Coronary artery (tissue), 2 donors: ENCODE data around the gene ABL2.

Source experiments
- DNase-seq: peaks from one replicate; pipeline ENCODE4 v3.0.0-alpha.2; 2017; ENCODE audit warnings: low spot score
- H3K27ac ChIP-seq, 2 donors: fragments of 200-600 bp; sonication (generic); one replicate each; pipeline ENCODE4 v1.5.1; 2016 to 2019
- H3K4me3 ChIP-seq: fragments of 200-600 bp; sonication (generic); 2 replicates; pipeline ENCODE4 v1.5.1; 2016; ENCODE audit warnings: mild to moderate bottlenecking, moderate library complexity
- TF ChIP-seq, protein P1 (sequence below): fragments of 200-600 bp; sonication (generic); IDR thresholded peaks from one replicate; pipeline ENCODE4 v1.5.1; 2019; ENCODE audit warnings: antibody characterized with exemption

The ABL2 gene

DNA sequence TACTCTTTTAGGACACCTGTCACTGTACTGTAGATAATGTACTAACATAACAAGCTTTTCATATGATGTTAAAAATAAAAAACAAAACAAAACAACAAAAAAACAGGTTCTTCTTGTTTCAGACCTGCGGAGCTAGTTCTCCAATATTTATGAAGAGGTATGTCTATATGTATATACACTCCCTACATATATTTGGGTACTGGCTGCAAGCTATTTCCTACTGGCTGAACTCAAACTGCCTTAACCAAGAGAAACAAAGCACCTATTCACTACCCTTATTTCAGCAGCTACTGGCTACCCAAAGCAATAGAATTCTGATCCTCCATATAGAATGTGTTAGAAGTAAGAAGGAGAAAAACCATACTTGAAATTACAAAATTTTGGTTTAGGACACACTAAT is 73.5 kb downstream of the ABL2 start:
- no peak for DNase-seq
- H3K27ac ChIP-seq: peak overlapping the region; percentile 16 to 26
- TF ChIP-seq, protein P1, sequence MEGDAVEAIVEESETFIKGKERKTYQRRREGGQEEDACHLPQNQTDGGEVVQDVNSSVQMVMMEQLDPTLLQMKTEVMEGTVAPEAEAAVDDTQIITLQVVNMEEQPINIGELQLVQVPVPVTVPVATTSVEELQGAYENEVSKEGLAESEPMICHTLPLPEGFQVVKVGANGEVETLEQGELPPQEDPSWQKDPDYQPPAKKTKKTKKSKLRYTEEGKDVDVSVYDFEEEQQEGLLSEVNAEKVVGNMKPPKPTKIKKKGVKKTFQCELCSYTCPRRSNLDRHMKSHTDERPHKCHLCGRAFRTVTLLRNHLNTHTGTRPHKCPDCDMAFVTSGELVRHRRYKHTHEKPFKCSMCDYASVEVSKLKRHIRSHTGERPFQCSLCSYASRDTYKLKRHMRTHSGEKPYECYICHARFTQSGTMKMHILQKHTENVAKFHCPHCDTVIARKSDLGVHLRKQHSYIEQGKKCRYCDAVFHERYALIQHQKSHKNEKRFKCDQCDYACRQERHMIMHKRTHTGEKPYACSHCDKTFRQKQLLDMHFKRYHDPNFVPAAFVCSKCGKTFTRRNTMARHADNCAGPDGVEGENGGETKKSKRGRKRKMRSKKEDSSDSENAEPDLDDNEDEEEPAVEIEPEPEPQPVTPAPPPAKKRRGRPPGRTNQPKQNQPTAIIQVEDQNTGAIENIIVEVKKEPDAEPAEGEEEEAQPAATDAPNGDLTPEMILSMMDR: no peak
- H3K4me3 ChIP-seq: no peak overlapping the region

DNA sequence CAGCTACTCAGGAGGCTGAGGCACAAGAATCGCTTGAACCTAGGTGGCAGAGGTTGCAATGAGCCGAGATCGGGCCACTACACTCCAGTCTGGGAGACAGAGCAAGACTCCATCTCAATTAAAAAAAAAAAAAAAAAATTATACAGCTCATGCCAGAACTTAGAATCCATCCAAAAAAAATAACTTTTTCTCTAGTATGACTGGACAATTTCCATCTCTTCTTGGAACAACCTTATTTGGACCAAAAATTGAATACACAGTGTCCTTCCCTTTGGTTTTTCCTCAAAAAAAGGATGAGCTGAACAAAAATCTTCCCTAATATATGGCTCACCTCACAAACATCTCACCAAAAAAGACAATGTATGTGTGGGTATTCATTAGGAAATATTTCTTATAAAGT is 73.9 kb downstream of the ABL2 start:
- TF ChIP-seq, protein P1: no peak
- no peak for DNase-seq
- Histone ChIP-seq H3K27ac (peak overlapping the region; percentile 16 to 59), H3K4me3 (no peak overlapping the region)

DNA sequence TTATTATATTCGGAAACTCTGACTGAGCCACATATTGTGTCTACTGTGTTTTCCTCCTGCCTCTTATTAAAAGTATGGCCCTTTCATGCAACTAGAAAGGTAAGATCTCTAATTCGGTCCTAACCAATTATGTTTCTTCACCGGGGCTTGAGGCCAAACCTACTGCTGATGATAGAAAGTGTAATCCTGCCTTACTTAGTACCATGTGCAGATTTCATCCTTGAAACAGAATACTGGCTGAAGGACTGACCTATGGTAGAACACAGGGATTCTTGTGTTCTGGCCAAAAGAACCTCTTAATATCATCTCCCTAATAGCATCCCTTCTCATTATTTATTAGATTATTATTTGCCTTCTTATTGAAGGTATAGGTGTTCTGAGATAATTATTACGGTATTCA is 75.0 kb downstream of the ABL2 start:
- TF ChIP-seq, protein P1: no peak
- Histone ChIP-seq H3K4me3 (no peak overlapping the region), H3K27ac (no peak overlapping the region)
- no peak for DNase-seq

DNA sequence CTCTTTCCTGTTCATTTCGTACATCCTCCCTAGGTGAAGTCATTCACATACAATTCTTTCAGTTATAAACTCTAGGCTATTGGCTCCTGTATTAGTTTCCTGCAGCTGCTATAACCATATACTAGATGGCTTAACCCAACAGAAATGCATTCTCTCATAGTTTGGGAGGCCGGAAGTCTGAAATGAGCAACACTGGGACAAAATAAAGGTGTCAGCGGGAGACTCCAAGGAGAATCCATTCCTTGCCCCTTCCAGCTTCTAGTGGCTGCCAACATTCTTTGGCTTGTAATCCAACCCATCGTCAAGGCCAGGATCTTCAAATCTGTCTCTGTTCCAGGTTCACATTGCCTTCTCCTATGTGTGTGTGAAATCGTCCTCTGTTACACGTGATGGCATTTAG is 76.3 kb downstream of the ABL2 start:
- TF ChIP-seq, protein P1: no peak
- H3K4me3 ChIP-seq: no peak overlapping the region
- DNase-seq: no peak
- peak overlapping the region in 1 of 2 donors; percentile 41 for H3K27ac ChIP-seq

DNA sequence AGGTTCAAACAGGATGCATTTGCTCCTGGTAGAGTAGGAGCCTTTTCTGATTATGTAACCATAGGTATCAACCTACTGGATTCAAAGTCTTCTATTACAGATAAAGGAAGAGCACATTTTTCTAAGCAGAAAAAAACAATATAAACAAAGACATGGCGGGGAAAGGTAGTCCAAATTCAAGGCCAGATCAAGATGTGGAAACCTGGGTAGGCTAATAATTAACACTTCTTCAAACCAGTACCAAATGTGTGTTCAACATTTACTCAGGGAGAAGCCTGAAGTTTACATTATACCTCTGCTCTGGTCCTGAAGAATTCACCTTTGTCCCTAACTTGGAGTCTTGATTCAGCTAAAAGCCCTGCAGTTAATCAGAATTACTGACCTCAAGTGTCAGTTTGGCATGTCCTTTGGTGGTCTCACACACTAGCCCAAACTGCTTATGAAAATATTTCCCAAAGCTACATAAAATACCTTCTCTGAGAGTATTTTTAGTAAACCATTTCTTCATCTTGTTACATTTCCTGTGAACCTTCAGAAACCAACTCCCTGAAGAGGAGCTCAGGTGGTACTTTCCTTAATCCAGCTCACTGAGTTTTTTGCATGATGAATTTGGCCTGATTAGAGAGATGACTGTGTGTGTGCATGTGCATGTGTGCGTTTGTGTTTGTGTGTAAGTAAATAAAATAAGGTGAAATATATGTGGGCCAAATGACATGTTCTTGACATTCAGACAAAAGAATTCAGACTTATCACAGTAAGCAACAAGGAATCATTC is 77.4 kb downstream of the ABL2 start:
- DNase-seq: no peak
- no peak overlapping the region for H3K4me3 ChIP-seq
- H3K27ac ChIP-seq: no peak overlapping the region
- TF ChIP-seq, protein P1: no peak

DNA sequence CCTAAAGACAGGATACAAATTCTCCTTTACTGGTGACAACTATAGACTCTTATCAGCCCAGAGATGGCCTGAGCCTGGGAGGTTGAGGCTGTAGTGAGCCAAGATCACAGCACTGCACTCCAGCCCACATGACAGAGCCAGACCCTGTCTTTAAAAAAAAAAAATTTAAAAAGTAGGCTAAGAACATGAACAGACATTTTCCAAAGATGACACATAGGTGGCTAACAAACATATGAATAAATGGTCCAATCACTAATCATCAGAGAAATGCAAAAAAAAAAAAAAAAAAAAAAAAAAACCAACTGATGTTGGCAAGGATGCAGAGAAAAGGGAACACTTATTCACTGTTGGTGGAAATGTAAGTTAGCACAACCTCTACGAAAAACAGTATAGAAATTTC is 82.6 kb downstream of the ABL2 start:
- Histone ChIP-seq H3K27ac (no peak overlapping the region), H3K4me3 (no peak overlapping the region)
- DNase-seq: no peak
- TF ChIP-seq, protein P1: no peak

DNA sequence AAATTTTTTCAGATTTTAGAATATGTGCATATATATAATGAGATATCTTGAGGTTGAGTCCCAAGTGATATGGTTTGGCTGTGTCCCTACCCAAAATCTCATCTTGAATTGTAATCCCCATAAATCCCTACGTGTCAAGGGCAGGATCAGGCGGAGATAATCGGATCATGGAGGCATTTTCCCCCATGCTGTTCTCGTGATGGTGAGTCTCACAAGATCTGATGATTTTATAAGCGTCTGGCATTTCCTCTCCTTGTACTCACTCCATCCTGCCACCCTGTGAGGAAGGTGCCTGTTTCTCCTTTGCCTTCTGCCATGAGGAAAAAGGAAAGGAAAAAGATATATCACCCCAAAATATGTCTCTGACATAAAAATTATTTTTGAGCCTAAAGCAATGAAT is 83.0 kb downstream of the ABL2 start:
- Histone ChIP-seq H3K27ac (no peak overlapping the region), H3K4me3 (no peak overlapping the region)
- TF ChIP-seq, protein P1: no peak
- DNase-seq: no peak
